IPS DF 19.7 (cell line): ENCODE data around the gene IL9.
"Not testable (repeated sequence)": the region's sequence is repeated elsewhere in the genome, so short reads cannot be mapped to it uniquely, and the experiment has no call there.

Experiments used
- DNase-seq: peaks from one replicate; pipeline ENCODE4 v3.0.0-alpha.2; 2013; ENCODE audit warnings: low read depth, low spot score

Gene IL9

DNA sequence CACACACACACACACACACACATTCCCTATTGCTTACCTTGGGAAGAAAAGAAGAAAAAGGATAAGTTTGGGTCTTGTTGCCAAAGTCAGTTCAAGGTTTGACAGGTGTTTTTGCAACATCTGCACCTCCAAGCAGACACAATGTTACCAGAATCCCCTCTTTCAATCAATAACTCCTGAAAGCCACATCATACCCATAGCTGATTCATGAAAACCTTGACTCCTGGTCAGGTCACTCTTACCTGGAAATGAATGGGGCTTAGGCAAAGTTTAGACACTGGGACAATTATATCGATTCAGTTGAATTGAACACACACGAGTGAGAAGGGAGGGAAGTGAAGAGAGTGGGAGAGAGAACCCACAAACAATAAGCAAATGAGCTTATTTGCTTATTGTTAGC, 27.0 kb downstream of the IL9 start:
- DNase-seq: no peak

DNA sequence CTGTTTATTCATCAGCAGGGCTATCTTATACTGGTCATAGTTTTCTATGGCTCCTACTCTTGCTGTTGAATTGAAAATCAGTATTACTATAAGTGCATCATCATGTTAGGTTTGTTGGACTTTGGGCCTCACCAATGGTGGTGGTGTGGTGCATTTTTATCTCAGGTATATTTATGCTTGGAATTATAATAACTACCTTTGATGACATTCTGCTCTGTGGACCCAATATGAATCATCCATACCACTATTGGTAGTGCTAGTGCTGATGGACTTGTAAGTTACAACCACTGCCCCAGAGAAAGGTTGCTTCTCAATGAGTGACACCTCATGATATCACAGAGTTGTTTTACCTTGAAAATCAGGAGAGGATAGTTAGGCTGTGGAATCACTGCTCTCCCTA, 28.0 kb downstream of the IL9 start:
- no peak for DNase-seq

DNA sequence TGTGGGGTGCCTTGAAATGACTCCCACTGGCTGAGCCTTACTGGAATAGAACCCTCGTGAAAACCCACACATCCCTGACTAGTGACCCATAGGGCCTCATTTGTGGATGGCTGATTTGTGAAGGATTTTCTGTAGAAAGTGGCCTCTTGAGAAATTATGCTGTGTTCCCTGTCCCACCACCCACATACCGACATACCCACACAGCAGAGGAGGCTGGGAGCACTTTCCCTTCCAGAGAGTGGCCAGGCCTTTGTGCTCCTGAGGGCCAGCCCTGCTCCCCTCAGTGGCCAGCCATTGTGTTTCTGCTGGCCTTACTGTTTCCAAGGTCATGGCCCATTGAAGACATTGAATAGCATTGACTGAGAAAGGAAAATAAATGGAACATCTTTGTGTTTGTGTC, 29.6 kb downstream of the IL9 start:
- no peak for DNase-seq

DNA sequence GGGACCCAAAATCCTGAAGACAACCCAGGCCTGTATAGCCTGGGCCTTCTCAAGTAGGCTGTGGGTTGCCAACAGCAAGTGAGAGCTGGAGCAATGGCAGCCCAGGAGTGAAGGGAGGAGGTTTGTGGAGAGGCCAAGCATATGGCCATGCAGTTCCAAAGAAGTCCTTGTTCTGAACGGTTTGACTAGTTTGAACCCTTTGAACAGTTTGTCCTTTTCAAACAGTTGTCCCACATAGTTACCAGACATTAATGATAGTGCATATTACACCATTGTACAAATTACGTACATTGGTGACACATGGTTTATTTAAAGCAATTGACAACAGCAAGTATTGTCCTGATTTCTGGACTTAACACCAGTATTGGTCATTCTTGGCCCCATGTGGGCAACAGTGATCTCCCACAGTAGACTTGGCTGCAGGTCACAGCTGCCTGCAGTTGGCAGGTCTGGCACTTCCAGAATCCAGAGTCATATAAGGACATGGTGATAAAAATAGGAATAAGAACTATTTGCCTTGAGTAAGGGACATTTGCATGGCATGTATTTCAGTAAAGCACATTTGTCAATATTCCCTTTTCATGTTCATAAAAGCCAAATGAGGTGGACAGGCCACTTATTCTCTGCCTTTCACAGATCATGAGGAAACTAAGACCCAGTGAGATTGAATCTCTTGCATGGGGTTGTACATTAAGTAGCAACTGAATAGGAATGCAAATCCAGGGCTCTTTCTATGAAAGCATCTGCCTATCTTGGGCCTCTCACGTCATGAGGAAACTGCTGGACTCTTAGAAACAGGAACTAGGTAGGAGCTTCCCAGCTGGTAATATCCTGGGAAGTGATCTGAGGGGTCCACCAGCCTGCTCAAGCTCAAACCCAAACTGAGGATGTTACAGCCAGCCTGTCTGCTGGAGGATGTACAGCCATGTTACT, 30.9 kb downstream of the IL9 start:
- no peak for DNase-seq

DNA sequence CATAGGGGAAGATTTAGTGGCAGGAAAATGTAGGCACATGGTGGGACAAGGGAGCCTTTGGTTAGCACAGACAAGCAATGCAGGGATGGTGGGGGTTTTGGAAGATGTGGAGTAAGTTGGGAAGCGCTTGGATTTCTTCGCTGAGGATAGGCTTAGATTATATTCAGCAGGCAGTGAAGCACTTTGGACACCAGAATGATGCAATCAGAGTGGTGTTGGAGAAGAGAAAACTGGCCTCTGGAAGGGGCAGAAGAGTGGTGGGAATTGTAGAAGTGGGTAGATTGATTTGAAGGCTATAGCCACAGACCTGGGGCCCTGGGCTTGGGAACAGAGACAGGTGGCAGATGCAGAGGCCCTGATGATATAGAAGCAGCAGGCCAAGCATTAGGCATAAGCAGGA, 32.9 kb downstream of the IL9 start:
- DNase-seq: no peak

DNA sequence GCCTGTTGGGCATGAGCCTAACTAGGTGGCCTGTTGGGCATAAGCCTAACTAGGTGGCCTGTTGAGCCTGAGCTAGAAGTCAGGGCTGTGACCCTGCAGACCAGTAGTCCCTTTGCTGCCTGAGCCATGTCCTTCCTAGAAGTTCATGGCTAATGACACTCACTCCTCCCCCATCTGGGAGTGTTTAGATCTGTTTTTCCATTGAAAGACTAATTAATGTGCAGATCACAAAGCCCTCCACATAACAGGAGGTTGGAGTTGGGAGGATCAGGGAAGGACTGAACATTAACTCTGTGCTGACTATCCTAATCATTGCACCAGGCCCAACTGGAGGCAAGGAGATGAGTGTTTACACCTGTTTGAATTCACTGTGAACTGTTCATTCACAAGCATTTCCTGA, 33.6 kb downstream of the IL9 start:
- no peak for DNase-seq

DNA sequence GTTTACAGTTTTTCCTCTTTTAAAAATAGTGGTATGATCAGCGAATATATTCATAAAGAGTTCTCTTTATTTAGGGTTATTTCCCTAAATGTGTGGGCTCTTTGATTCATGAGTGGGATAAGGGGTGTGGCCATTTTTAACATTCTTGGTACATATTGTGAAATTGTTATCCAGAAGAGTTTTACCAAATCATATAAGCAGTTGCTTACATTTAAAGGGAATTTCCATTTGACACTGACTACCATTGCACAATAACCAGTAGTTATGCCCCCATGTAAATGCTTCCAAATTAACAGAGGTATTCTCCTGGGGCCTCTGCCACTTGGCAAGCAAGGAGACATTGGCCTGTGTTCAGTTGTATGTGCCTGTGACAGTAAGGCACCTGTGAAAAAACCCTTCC, 34.0 kb downstream of the IL9 start:
- no peak for DNase-seq

DNA sequence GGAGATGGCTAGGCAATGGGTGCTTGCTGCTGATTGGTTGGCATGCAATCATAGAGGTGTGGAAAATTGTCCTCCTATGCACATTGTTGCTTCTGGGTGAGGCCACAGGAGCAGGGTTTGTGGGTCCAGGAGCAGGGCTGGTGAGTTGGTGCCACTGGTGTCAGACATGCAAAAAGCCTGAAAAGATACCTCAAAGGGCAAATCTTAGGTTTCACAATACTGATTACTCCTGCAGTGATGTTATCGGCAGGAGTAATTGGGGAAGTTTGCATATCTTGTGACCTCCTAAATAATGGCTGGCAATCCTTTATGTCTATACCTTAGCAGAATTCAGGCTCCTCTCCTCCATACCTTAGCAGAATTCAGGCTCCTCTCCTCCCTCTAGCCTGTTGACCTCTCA, 36.0 kb downstream of the IL9 start:
- DNase-seq: no peak

DNA sequence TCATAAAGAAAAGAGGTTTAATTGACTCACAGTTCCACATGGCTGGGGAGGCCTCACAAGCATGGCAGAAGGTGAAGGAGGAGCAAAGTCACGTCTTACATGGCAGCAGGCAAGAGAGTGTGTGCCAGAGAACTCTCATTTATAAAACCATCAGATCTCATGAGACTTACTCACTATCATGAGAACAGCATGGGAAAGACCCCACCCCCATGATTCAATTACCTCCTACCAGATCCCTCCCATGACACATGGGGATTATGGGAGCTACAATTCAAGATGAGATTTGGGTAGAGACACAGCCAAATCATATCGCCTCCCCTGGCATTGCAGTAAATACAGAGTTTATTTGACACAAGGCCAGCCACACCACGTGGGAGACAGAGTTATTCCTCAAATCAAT, 36.5 kb downstream of the IL9 start:
- DNase-seq: not testable (repeated sequence)

DNA sequence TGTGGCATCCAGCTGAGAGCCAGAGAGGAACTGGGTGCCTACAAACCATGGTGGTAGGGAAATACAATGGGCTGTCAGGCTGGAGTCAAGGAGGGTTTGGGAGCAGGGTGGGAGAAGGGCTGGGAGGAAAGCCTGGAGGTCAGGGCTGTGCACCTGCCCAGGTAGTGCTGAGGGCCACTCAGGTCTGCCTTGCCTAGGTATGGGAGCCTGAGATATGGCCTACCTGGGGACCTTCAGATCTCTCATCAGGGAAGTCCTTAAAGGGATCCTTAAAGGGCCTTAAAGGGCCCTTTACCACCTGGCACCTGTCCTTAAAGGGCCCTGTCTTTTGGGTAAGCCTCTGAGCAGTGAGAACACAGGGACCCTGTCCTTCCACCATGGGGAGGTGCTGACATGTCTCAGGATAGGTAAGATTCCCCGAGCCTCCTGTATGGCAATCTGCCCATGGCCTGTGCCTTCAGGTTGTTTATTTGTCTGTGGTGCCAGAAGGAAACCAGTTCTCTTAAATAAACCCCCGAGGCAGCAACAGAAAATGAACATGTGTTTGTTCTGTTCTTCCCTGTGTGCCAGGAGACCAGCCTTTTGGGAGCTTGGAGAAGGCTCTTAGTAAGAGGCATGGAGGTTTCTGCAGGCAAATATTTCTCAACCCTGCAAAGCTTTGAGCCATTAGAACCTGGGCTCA, 37.9 kb downstream of the IL9 start:
- DNase-seq: no peak

DNA sequence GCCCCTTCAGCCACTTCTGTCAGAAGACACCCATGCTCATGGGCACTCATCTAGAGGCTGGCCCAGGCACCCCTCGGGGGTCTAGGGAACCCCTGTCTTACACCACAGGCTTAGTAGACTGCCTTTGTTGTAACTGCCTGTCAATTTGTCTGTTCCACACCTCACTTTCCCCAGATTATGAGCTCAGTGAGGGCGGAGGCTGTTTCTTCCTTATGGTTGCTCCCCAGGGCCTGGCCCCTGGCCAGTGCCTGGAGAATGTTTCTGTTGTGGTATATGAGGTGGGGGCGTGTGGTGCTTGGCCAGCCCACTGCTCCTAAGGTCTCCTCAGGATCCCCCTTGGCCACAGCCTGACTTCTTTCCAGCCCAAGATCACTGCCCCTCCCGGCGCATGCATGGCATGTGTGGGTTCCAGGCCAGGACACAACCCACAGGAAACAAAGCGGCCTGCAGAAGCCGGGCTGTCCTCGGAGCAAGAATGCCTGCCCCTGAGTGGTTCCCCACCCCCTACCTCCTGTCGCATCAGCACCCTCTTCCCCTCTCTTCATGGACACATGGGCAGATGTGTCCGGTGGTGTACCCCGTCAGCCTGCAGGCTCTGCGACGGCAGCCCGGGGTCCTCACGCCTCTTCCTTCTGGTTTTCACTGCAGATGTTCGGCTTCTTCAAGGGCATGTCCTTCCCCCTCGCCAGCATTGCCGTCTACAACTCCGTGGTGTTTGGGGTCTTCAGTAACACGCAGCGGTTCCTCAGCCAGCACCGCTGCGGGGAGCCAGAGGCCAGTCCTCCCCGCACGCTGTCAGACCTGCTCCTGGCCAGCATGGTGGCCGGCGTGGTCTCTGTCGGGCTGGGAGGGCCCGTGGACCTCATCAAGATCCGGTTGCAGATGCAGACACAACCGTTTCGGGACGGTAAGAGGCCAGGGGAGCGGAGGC, 43.5 kb downstream of the IL9 start:
- no peak for DNase-seq

DNA sequence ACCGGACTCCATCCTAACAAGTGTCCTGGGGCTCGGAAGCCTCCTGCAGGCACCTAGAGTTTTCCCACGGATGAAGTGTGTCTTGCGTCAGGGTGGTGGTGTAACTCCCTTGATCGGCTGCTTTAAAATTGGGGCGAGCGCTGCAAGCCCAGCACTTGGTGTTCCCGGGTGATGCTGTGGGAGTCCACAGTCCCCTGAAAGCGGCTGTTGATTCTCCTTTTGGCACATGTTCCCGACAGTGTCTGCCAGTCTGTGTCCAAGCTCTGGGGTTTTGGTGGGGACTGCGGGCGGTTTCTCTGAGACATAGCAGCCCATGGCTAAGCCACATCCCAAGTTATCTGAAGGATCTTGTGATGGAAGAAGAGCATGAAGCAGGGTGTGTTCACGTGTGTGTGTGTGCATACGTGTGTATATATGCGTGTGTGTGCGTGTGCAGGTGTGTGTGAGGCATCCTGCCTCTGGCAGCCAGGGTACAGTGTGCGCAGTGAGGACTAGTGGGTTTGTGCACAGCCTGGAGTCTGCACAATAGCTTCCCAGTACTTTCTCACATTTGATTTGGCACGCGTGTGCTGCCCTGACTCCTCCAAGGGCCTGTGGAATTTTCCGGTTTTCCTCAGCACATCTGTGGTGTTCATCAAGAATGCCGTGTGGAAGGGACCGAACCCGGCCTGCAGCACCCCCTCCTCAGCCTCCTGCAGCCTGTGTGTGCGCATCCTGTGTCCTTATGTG, 44.3 kb downstream of the IL9 start:
- DNase-seq: no peak

DNA sequence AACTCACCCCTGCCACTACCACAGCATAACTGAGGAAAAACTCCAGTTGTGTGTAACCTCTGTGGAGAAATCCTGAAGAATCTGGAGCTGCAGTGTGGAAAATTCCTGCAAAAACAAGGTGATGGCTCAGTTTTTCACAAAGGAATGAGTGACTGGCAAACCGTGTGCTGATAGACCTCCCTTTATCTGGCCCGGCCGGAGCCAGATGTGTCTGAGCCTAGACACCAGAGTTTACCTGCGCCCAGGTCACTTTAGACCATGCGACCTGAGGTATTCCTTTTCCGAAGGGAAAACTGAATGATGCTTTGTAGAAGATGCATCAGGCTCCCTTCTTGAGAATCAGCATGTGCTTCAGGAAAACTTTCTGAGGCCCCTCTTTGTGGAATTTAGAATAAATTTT, 45.0 kb downstream of the IL9 start:
- no peak for DNase-seq

DNA sequence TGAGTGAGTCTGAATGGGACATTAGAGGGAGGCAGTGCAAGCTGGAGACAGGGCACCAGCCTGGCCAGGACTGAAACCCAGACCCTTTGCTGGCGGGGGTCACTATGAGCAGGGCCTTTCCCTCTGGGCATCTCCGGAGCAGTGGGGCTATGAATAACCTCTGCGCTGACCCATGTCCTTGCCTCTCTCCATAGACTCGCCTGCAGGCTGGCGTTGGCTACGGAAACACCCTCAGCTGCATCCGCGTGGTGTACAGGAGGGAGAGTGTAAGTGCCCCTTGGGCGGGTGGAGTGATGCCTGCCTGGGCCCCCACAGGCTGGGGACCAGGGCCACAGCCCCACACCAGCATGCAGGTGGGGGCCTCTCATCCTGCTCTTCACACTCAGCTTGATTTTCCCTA, 45.4 kb downstream of the IL9 start:
- DNase-seq: no peak

DNA sequence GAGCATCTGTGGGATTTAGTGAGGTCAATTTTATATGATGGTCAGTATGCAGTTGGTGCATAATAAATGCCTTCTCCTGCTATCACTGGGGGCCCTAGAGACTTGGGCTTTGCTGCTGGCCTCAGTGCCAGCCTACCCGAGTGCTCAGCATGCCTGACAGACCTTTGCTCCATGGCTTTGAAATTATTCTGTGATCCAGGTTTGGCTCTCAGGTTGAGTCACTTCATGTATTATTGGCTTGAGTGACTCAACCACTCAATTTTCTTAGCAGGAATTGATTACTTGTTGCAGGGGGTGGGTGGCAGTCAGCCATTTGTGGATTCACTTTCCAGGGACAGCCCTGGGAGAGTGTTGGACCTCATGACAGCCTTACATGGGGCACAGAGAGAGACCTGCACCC, 47.7 kb downstream of the IL9 start:
- DNase-seq: no peak

DNA sequence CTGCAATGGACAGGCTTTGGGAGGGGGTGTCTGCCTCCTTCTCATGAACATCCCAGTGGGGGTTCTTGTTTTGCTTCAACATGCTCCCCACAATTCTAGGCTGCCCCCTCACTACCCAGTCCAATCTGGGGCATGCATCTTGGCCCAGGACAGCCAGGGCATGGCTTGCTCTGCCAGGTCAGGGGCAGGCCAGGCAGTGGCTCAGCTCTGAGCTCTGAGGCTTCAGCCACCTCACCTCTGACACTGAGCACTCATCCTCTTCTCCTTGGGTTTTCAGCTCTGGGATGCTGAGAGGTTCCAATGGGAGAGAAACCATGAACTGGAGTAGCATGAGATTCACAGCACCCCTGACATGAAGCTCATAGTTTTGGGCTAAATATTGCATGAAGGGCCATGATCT, 49.3 kb downstream of the IL9 start:
- DNase-seq: no peak

DNA sequence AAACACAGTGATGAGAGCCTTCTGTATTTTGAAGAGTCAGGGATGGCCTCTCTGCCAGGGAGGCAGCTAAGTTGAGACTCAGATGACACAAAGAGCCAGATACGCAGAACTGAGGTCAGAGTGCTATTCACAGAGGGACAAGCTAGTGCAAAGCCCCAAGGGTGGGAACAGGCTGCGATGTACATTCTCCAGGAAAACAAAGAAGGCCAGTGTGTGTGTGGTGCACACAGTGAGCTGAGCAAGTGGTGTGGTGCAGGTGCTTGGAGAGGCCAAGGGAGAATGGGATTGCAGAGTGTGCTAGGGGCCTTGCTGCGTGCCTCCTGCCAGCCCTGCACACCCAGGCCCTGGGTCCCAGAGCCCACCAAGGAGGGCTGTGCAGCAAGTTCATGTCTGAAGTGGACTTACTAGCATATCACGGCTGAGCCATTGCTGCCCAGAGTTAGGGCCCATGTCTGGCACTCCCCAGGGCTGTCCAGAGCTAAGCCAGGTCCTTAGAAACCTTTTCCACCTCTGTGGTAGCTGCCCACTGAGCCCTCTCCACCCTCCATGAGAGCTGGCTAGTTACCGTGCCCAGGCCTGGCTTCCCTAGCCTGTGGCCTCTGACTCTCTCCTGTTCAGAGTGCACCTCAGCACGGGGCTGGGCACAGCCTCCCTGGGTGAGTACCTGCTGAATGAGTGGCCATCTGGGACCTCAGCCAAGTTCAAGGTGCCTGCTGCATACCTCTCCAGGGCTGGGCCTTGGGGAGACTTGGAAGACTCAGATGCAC, 51.9 kb downstream of the IL9 start:
- DNase-seq: no peak

DNA sequence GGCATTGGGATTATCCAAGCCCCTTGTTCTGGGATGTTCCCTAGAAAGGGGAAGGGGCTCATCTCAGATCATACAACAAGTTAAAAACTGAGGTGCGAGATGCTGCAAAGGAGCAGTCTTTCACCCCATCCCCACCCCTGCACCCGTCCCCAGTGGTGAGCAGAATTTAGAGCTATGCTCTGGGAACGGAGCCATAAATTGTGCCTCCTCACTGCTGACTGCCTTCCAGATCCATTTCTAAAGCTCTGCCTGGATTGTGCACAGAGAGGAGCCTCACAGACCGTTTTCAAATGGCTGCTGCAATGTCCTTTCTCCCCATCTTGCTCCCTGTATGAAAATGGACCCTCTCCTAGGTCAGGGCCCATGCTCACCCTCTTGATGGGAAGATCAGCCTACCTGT, 52.9 kb downstream of the IL9 start:
- DNase-seq: no peak
